Ascending aorta (tissue), 2 donors: ENCODE measurements around the gene CBFA2T2. TPM values are rescaled to one million over a fixed set of nuclear protein-coding genes. Genes with fewer than 3 reads are reported as not detected.
A peak's percentile ranks its signal among the peaks of the same experiment; 100 is the strongest.
"Not testable (repeated sequence)": the region's sequence is repeated elsewhere in the genome, so short reads cannot be mapped to it uniquely, and the experiment has no call there.

Experiments
- DNase-seq, 2 donors: peaks; one replicate each; pipeline ENCODE4 v3.0.0-alpha.2; 2019; ENCODE audit warnings: low spot score in 2 of 2
- H3K27ac ChIP-seq, 2 donors: fragments of 200-600 bp; sonication (generic); one replicate each; pipeline ENCODE4 v1.5.1; 2016 to 2017; ENCODE audit warnings: mild to moderate bottlenecking in 1 of 2
- H3K27me3 ChIP-seq: fragments of 200-600 bp; sonication (generic); one replicate; pipeline ENCODE4 v1.5.1; 2017
- H3K36me3 ChIP-seq, 2 donors: fragments of 200-600 bp; sonication (generic); one replicate each; pipeline ENCODE4 v1.5.1; 2016
- H3K4me1 ChIP-seq, 2 donors: fragments of 200-600 bp; sonication (generic); one replicate each; pipeline ENCODE4 v1.5.1; 2016 to 2017; ENCODE audit warnings: mild to moderate bottlenecking in 1 of 2
- H3K4me3 ChIP-seq, 2 donors: fragments of 200-600 bp; sonication (generic); one replicate each; pipeline ENCODE4 v1.5.1; 2016 to 2017; ENCODE audit warnings: mild to moderate bottlenecking in 1 of 2
- H3K9me3 ChIP-seq, 2 donors: fragments of 200-600 bp; sonication (generic); one replicate each; pipeline ENCODE4 v1.5.1; 2016
- intact Hi-C: fragments of 100-400 bp; cut with DNase I; formaldehyde crosslinking; loops from one replicate; pipeline ENCODE4 v1.15.1; 2023
- total RNA-seq: library from RNA; depleted of rRNA; stranded (reverse); fragments of >200 nt; gene quantifications from one replicate; pipeline ENCODE4 v1.1.0, GENCODE V29; 2016
- TF ChIP-seq, protein P1 (sequence below), 3 experiments: fragments of 200-600 bp in 2 of 3; fragments of 450-650 bp in 1 of 3; sonication (generic) in 2 of 3; IDR thresholded peaks; one replicate each; pipeline ENCODE4 v1.5.1; 2016 to 2019; ENCODE audit warnings: antibody characterized with exemption in 3 of 3, mild to moderate bottlenecking in 1 of 3, moderate library complexity in 1 of 3

CBFA2T2 gene
- total RNA-seq, 1 donor from 2014 or later, result 22.4 TPM

- Histone ChIP-seq H3K27me3 (no peaks in the 10 kb centered on the region), H3K4me3 (no peak overlapping the region), H3K9me3 (no peaks in the 10 kb centered on the region), H3K27ac (no peak overlapping the region), H3K36me3 (no peaks in the 10 kb centered on the region), H3K4me1 (no peaks in the 10 kb centered on the region)
- no peak for DNase-seq
- intact Hi-C loops, result no loop called here
- TF ChIP-seq, protein P1, sequence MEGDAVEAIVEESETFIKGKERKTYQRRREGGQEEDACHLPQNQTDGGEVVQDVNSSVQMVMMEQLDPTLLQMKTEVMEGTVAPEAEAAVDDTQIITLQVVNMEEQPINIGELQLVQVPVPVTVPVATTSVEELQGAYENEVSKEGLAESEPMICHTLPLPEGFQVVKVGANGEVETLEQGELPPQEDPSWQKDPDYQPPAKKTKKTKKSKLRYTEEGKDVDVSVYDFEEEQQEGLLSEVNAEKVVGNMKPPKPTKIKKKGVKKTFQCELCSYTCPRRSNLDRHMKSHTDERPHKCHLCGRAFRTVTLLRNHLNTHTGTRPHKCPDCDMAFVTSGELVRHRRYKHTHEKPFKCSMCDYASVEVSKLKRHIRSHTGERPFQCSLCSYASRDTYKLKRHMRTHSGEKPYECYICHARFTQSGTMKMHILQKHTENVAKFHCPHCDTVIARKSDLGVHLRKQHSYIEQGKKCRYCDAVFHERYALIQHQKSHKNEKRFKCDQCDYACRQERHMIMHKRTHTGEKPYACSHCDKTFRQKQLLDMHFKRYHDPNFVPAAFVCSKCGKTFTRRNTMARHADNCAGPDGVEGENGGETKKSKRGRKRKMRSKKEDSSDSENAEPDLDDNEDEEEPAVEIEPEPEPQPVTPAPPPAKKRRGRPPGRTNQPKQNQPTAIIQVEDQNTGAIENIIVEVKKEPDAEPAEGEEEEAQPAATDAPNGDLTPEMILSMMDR (IDR thresholded peaks at IDR 0.05), result no peak
Measured at GRCh38 chr20:33481431-33481941, 8.4 kb upstream of the CBFA2T2 start.

- no peak for DNase-seq
Measured at GRCh38 chr20:33482581-33482980, 7.3 kb upstream of the CBFA2T2 start.

DNA sequence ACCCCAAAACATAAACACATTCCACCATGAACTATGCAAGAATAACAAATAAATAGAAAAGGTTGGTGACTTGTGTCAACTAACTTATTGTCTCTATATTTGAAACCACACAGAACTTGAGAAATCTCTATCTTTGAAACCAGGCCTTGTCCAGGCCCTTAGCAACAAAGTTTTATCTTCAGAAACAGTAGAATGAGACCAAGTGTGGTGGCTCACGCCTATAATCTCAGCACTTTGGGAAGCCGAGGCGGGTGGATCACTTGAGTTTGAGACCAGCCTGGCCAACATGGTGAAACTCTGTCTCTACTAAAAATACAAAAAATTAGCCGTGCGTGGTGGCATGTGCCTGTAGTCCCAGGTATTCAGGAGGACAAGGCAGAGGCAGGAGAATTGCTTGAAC lies 6.7 kb upstream of the CBFA2T2 start:
- DNase-seq, H3K36me3 ChIP-seq, H3K9me3 ChIP-seq, H3K4me1 ChIP-seq, intact Hi-C loops, H3K27ac ChIP-seq, H3K27me3 ChIP-seq, H3K4me3 ChIP-seq: not testable (repeated sequence)

More at GRCh38 chr20:33482581-33482980, 7.3 kb upstream of the CBFA2T2 start:
- Histone ChIP-seq H3K9me3 (no peaks in the 10 kb centered on the region), H3K27me3 (no peaks in the 10 kb centered on the region), H3K27ac (no peak overlapping the region), H3K4me3 (no peak overlapping the region), H3K36me3 (no peaks in the 10 kb centered on the region), H3K4me1 (no peaks in the 10 kb centered on the region)
- TF ChIP-seq, protein P1 (IDR thresholded peaks at IDR 0.05), result no peak
- intact Hi-C loops, result no loop called here

DNA sequence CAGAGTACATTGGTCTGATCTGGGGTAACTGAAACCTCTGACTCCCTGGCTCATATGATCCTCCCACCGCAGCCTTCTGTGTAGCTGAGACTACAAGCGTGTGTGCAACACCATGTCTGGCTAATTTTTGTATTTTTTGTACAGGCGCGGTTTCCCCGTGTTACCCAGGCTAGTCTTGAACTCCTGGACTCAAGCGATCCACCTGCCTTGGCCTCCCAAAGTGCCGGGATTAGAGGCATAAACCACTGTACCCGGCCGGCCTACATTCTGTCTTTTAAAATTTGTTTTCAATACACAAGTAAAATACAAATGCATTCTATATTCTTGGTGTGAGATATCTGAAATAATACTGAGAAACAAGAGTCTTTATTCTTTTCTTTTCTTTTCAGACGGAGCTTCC lies 1.7 kb upstream of the CBFA2T2 start:
- intact Hi-C loops, result loop anchor here (5.0 kb wide), 3 partner anchors 46 to 244 kb away; partner anchors contain the start of genes CDK5RAP1, SNTA1 and ZNF341
- peak in 1 of 2 donors; percentile 53 for DNase-seq
- Histone ChIP-seq H3K9me3 (no peaks in the 10 kb centered on the region), H3K4me3 (no peak overlapping the region), H3K4me1 (peaks cover 0 to 18% of the 10 kb centered on the region in 2 donors), H3K27ac (no peak overlapping the region), H3K36me3 (no peaks in the 10 kb centered on the region), H3K27me3 (no peaks in the 10 kb centered on the region)
- TF ChIP-seq, protein P1 (IDR thresholded peaks at IDR 0.05), result no peak

- peak in 1 of 2 donors; percentile 50 for DNase-seq
- intact Hi-C loops, result loop anchor here (5.0 kb wide), 3 partner anchors 47 to 243 kb away; partner anchors contain the start of genes CDK5RAP1, SNTA1 and ZNF341
- peaks cover 0 to 18% of the 10 kb centered on the region in 2 donors for H3K4me1 ChIP-seq
- not testable (repeated sequence) for H3K9me3 ChIP-seq, H3K36me3 ChIP-seq, H3K27me3 ChIP-seq
- peak overlapping the region; percentile 65 to 91 for H3K4me3 ChIP-seq
- peak overlapping the region; percentile 91 to 96 for H3K27ac ChIP-seq
Measured at GRCh38 chr20:33488661-33489494, 1.0 kb upstream of the CBFA2T2 start.

GRCh38 chr20:33489495-33490022 lies 337 bp upstream of the CBFA2T2 start:
- no peaks in the 10 kb centered on the region for H3K36me3 ChIP-seq
- intact Hi-C loops, result loop anchor here (2.0 to 5.0 kb wide), 6 partner anchors 47 to 243 kb away; partner anchors contain the start of genes CDK5RAP1, SNTA1 and ZNF341
- peak overlapping the region; percentile 65 to 91 for H3K4me3 ChIP-seq
- peak overlapping the region; percentile 91 to 96 for H3K27ac ChIP-seq
- peaks cover 0 to 18% of the 10 kb centered on the region in 2 donors for H3K4me1 ChIP-seq
- TF ChIP-seq, protein P1 (IDR thresholded peaks at IDR 0.05), result no peak
- no peaks in the 10 kb centered on the region for H3K9me3 ChIP-seq
- H3K27me3 ChIP-seq, result no peaks in the 10 kb centered on the region
- peak; percentile 95 to 100 for DNase-seq
